HG03025 (cell line): ENCODE results near the gene GLI2.

Experiments used
- ATAC-seq: cut with Tn5 transposase; IDR thresholded peaks from one replicate; pipeline ENCODE4 v1.9.1; 2021; ENCODE audit warnings: mild to moderate bottlenecking, moderate library complexity; ENCODE audit not compliant: unreplicated experiment, low FRiP score

Gene GLI2

GRCh38 chr2:120750488-120751210 lies 15.0 kb downstream of the GLI2 start:
- no peak for ATAC-seq

DNA sequence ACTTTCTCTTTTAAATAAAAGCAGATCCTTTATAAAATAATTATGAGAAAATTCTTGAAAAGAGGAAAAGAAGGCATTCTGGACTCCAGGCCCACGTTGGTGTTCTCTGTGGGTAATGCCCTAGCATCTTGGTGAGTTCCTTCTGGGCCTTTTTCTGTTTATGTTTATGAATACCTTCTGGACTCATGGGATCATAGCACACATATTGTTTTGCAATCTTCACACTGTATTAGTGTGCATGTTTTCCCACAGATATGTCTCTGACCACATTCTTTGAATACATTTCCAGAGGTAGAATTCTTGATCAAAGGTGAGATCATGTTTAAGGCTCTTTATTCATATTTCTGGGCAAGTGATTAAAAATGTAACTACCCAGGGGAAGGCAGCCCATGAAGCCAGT lies 15.9 kb downstream of the GLI2 start:
- no peak for ATAC-seq

- no peak for ATAC-seq
These were observed 18.6 kb downstream of the GLI2 start for GRCh38 chr2:120754067-120754960.

DNA sequence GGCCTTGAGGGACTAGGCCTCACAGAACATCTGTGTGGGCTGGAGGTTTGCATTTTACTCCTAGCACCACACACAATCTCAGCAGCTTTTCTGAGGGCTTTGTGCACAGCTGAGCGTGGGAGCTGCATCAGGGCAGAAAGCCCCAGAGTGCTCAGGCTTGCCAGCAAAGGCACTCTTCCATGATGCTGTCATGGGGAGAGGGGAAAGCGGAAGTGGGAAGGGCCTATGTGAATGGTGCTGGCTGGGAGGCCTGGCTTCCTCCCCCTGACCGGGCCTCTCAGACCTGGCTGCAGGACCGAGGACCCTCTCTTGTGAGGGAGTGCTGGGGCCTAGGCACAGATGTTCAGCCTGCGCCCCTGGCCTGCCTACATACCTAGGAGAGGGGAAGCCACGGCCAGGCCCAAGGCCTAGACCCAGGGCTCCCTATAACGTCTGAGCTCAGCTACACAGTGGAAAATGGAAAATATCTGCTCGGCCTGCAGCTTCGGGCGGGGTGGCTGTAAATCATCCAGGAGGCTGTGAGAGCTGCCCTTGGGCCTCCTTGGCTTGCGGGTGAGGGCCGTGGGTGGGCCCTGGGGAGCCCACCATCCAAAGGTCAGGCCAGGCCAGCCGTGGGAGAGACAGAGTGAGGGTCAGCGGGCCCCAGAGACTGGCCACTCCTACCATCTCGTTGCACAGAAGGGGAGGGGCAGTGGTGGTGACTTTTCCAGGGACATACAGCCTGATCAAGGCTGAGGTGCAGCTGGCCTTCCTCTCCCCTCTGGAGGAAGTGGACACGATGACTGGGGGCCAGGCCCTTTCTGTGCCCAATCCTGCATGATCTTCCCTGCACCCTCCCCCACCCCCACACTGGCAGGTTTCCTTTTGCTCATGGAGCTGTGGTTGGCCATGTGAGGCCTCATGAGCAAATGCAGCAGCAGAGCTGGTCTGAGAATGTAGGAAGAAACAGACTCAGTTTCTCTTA lies 22.8 kb downstream of the GLI2 start:
- ATAC-seq: no peak

DNA sequence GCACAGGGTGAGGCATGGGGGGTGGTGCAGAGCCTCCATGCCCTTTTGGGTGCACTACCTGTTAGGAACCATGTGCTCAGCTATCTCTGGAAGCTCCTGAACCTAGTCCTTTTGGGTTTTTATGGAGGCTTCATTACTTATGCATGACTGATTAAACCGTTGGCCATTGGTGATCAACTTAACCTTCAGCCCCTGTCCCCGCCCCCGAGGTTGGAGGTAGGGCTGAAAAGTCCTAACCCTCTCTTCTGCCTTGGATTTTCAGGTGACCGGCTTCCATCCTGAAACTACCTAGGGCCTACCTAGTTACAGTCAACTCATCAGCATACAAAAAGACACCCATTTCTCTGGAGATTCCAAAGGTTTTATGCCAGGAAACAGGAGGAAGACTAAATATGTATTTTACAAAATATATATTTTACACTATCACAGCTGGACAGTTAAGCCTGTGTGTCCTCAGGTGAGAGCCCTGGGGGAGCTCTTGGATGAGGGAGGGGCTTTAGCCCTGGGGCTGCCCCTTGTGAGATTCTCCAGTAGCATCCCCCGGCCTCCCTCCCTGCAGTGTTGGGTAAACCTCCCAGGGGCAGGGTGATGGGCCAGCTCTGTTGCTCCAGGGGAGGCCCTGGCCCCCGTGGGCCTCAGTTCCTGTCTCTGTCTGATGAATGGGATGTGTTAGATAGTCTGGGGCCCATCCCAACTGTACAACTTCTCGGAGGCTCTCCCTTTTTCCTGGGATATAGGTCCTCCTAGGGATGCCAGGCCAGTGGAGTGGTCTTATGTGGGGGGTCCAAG lies 24.1 kb downstream of the GLI2 start:
- no peak for ATAC-seq

DNA sequence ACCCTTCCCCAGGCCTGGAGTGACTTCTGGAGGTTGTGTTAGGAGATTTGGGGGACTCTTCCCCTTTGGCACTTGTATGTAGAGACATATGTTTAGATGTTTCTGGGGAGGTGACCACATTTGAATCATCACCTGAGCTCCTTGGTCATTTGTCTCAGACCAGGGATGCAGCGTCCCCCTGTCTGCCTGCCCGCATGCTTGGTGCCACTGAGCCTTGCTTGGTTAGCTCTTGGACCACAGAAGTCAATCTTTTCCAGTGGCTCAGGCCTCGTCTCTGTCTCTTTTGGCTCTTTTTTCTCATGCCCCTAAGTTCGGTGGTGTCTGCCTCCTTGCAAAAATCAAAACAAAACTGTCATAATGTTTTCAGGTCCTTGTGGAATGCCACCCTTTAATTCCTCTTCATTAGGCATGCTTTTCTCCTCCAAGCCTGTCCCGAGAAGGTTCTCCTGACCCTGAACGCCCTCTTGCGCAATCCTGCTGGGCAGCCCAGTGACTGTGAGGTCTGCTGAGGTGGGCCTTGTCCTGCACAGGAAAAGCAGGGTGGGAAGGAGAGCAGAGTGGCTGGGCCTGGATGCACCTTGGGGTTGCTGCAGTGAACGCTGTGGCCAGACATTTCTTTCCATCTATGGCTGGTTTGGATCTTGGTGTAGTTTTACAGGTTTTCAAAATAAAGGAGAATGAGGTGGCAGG lies 24.9 kb downstream of the GLI2 start:
- no peak for ATAC-seq

- no peak for ATAC-seq
These were observed 25.6 kb downstream of the GLI2 start for GRCh38 chr2:120761164-120761861.

GRCh38 chr2:120761911-120762310 lies 26.2 kb downstream of the GLI2 start:
- no peak for ATAC-seq

DNA sequence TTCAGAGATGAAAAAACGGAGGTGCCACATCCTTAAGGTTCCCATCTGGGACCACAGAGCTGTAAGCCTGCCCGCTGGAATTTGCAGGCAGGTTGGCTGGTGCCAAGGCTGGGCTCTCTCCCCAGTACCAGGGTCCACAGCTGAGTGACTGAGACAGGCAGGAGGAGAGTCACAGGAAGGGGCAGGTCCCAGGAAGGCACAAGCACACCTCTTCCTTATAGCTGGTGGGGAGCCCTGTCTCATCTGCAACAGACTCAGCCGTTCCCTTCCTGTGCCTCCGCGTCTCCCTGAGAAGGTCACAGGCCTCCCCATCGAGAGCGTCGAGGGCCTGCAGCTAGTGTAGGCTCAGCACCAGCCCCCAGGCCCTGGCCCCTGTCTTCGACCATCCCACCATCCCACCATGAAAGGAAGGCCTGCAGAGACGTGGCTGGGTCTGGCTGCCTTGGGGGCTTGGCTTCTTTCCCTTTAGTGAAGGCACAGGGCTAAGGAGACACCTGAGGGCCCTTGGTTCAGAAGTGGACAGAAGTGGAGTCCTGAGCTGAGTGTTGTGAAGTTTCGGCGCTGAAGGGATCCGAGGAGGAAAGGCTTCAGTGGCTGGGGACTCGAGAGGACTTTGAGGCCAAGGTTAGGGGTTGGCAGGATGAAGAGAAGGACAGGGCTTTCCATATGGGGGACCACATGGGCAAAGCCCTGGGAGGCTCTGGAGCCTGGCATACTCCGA lies 26.8 kb downstream of the GLI2 start:
- ATAC-seq: no peak

- no peak for ATAC-seq
These were observed 27.8 kb downstream of the GLI2 start for GRCh38 chr2:120763508-120763907.

DNA sequence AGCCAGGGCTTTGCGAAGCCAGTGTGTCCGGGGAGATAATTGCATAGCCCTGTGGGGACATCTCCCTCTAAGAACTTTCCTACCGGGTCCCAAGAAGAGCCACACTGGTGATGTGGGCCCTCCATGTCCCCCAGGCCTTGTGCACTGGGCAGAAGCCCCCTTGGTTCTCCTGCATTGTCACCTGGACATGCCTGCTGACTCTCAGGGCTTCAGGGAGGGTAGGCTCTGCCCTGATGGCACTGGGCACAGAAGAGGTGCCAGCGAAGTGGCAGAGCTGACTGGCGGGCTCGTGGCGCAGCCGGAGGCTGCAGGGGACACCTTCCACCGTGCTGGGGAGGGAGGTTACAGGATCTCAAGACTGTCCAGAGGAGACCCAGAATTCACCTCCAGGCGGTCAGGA lies 28.3 kb downstream of the GLI2 start:
- ATAC-seq: no peak

GRCh38 chr2:120764492-120764891 lies 28.8 kb downstream of the GLI2 start:
- ATAC-seq: no peak

- ATAC-seq: no peak
These were observed 29.5 kb downstream of the GLI2 start for GRCh38 chr2:120764991-120765677.

- ATAC-seq: no peak
These were observed 30.2 kb downstream of the GLI2 start for GRCh38 chr2:120765678-120766469.

DNA sequence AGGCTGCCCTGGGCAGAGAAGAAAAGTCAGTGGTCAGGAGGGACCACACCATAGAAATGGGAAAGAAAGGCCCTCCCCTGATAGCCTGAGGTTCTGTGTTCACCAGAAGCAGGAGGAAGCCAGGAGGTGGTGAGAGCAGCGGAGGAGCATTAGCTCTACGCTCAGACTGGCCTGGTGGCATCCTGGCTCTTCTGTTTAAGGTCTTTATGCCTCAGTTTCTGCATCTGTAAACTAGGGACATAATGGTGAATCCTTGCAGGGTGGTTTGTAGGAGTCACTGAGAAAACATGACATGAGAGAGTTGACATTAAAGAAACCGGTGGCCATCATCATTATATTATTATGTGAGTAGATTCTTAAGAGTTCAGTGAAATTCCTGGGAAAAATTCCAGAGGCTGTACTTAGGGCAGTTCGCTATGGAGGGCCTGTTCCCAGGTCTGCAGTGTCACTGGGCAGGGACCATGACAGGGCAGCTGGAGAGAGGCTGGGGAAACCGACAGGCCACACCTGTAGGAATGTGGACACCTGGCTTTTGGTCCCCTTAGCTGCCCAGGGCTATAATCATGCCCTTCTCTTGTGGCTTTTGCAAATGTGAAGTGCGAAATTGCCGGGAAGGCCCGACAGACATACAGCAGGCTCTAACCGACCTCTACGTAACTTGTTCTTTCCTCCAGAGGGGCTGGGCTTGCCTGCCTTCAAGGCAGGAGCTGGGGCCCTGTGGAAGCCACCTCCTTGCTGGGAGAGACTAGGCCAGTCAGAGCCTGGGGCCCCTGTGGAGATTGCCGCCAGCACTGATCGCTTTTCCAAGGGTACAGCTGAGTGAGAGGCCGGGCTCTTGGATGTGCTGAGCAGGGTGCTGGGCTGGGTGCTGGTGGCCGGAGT lies 31.0 kb downstream of the GLI2 start:
- no peak for ATAC-seq

- no peak for ATAC-seq
These were observed 31.9 kb downstream of the GLI2 start for GRCh38 chr2:120767486-120768005.
